ENCODE results near the gene TFE3.
"Not testable (repeated sequence)": the region's sequence is repeated elsewhere in the genome, so short reads cannot be mapped to it uniquely, and the experiment has no call there.

TFE3 gene

GRCh38 chrX:48992341-48992740, 50.8 kb downstream of the TFE3 start:
- TF ChIP-seq CTCF (IDR thresholded peaks at IDR 0.05; ENCODE audit: extremely low read depth, insufficient read depth, missing control alignments): no peak
- in situ Hi-C loops (cut with MboI; ENCODE audit: low pct_unique_long_range_greater_than_20kb, low sequenced_read_pairs, unreplicated experiment): no loop called here

DNA sequence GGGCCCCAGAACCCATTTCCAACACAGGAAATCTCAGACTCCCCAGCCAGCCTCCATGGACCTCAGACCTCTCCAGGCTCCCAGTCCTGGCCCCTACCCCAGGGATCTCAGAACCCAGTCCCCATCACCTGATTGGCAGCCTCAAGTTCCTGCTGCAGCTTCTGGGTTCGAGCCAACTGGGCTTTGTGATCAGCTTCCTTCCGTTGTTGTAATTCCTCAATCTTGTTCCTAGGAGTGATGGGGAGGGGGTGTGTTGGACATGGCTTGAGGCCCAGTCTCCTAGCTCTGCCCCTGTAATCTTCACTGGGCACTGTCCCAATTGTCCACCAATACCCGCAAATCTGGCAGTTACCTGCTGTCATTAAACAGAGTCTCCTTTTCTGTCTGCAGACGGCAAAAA, 53.7 kb downstream of the TFE3 start:
- in situ Hi-C loops (cut with MboI; ENCODE audit: low pct_unique_long_range_greater_than_20kb, low sequenced_read_pairs, unreplicated experiment): no loop called here

More at GRCh38 chrX:48992341-48992740, 50.8 kb downstream of the TFE3 start:
- no peak for DNase-seq (ENCODE audit: low spot score)

GRCh38 chrX:48983896-48984295, 59.3 kb downstream of the TFE3 start:
- TF ChIP-seq CTCF (IDR thresholded peaks at IDR 0.05; ENCODE audit: extremely low read depth, insufficient read depth, missing control alignments): no peak
- no peak for DNase-seq (ENCODE audit: low spot score)
- in situ Hi-C loops (cut with MboI; ENCODE audit: low pct_unique_long_range_greater_than_20kb, low sequenced_read_pairs, unreplicated experiment): no loop called here

More for the DNA sequence above, 53.7 kb downstream of the TFE3 start:
- TF ChIP-seq CTCF (IDR thresholded peaks at IDR 0.05; ENCODE audit: extremely low read depth, insufficient read depth, missing control alignments): no peak
- DNase-seq (ENCODE audit: low spot score): no peak

DNA sequence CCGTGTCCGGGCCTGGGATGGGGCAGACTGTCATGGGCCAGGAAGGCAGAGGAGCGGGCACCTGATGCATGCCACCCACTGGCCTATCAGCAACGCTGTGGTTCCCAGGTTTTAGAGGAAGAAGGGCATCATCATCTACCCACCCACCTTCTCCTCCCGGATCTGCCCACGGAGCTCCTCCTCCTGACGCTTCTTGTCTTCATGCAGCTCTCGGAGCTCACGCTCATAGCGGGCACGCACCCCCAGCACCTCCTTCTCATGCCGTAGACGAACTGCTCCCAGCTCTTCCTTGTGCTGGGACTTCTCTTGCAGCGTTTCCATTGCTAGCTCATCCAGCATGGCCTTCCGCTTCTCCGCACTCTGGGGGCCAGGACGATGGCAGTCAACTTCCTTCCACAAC, 60.1 kb downstream of the TFE3 start:
- no peak for TF ChIP-seq CTCF (IDR thresholded peaks at IDR 0.05; ENCODE audit: extremely low read depth, insufficient read depth, missing control alignments)
- no peak for DNase-seq (ENCODE audit: low spot score)
- in situ Hi-C loops (cut with MboI; ENCODE audit: low pct_unique_long_range_greater_than_20kb, low sequenced_read_pairs, unreplicated experiment): no loop called here

DNA sequence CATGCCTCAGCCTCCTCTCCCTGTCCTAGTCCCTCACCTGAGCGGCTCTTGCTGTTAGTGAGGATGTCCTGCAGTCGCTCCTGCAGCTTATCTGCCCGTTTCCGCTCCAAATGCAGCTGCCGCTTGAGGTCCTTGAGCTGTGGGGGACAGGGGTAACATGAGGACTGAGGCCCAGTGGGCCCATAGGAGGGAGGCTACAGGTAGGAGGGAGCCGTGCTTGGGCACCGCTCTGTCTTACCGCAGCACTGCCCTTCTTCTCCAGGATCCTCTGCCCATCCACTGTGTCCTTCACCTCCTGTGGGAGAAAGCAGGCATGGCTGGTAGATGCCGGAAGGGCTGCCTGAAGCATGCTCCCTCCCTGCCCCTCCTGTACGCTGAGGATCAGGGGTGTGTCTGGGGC, 62.0 kb downstream of the TFE3 start:
- in situ Hi-C loops (cut with MboI; ENCODE audit: low pct_unique_long_range_greater_than_20kb, low sequenced_read_pairs, unreplicated experiment): no loop called here
- no peak for DNase-seq (ENCODE audit: low spot score)
- TF ChIP-seq CTCF (IDR thresholded peaks at IDR 0.05; ENCODE audit: extremely low read depth, insufficient read depth, missing control alignments): no peak

DNA sequence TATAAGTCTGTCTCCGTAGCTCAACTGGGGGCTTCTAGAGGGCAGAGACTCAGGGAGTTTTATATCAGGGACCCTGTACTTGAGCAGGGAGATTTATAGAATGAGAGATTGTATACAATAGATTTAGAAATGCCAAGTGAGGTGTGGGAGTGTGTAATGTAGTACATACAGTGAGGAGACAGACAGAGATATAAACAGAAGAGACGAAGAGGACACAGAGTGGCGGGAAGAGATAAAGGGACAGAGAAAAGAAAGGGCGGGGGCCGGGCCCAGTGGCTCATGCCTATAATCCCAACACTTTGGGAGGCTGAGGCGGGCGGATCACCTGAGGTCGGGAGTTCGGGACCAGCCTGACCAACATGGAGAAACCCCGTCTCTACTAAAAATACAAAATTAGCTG, 62.8 kb downstream of the TFE3 start:
- in situ Hi-C loops (cut with MboI; ENCODE audit: low pct_unique_long_range_greater_than_20kb, low sequenced_read_pairs, unreplicated experiment); DNase-seq (ENCODE audit: low spot score): not testable (repeated sequence)
